Measurements from ENCODE around the gene KSR1. TPM values are rescaled to one million over a fixed set of nuclear protein-coding genes. Genes with fewer than 3 reads are reported as not detected.
"Not testable (repeated sequence)": the region's sequence is repeated elsewhere in the genome, so short reads cannot be mapped to it uniquely, and the experiment has no call there.

The KSR1 gene
- polyA plus RNA-seq, 4 donors: 34.9 to 88.9 (median 57.6) TPM

DNA sequence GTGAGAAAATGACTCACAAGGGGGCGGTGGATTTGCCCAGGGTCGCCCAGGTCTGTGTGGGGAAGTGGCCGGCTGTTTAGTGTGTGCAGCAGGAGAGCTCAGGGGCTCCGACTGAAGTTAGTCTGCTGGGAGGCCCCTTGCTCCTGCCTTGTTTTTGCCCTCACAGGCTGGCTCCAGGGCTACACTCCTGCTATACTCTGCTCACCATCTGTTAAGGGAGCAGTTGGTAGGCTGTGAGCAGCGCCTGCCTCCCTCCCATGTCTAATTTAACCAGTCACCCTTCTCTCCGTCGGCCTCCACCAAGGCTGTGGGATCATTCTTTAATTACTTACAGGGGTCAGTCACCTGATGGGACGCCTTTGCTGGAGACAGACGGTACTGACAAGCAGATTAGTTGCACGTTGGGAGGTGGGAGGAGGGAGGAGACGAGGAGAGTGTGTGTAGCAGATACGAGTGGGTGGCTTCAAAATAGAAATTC is 35.5 kb downstream of the KSR1 start:
- no peak for DNase-seq (ENCODE audit: low read depth in 4 of 4, low spot score in 2 of 4)

GRCh38 chr17:27492470-27492869 is 36.2 kb downstream of the KSR1 start:
- no peak for DNase-seq (ENCODE audit: low read depth in 4 of 4, low spot score in 2 of 4)

- DNase-seq (ENCODE audit: low read depth in 4 of 4, low spot score in 2 of 4): no peak
These were observed 36.8 kb downstream of the KSR1 start for GRCh38 chr17:27493088-27493487.

- DNase-seq (ENCODE audit: low read depth in 4 of 4, low spot score in 2 of 4): no peak
These were observed 38.2 kb downstream of the KSR1 start for GRCh38 chr17:27494192-27495091.

- no peak for DNase-seq (ENCODE audit: low read depth in 4 of 4, low spot score in 2 of 4)
These were observed 39.2 kb downstream of the KSR1 start for GRCh38 chr17:27495460-27495859.

DNA sequence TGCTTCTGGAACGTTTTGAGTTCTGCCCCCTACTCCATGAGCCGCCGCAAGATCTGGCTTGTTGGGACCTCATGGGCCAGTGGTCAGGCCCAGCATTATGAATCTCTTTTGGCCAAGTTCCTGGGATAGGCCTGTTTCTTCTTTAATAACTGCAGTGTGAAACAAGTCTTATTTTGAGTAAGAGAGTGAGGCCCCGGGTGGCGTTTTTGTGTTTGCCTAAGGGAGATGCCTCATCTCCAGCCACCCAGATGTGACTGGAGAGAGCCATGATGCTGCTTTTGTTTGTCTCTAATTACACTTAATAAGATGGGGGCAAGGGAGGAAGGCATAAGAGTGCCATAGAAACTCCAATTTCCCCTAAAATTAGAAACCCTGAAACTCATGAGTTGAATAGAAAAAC is 39.8 kb downstream of the KSR1 start:
- no peak for DNase-seq (ENCODE audit: low read depth in 4 of 4, low spot score in 2 of 4)

- DNase-seq (ENCODE audit: low read depth in 4 of 4, low spot score in 2 of 4): peak in 2 of 4 donors; percentile 69 to 79
These were observed 40.2 kb downstream of the KSR1 start for GRCh38 chr17:27496437-27496943.

GRCh38 chr17:27496971-27497370 is 40.7 kb downstream of the KSR1 start:
- no peak for DNase-seq (ENCODE audit: low read depth in 4 of 4, low spot score in 2 of 4)

- no peak for DNase-seq (ENCODE audit: low read depth in 4 of 4, low spot score in 2 of 4)
These were observed 41.4 kb downstream of the KSR1 start for GRCh38 chr17:27497696-27498095.

- DNase-seq (ENCODE audit: low read depth in 4 of 4, low spot score in 2 of 4): no peak
These were observed 42.5 kb downstream of the KSR1 start for GRCh38 chr17:27498615-27499309.

GRCh38 chr17:27499451-27500265 is 43.4 kb downstream of the KSR1 start:
- DNase-seq (ENCODE audit: low read depth in 4 of 4, low spot score in 2 of 4): no peak

- not testable (repeated sequence) for DNase-seq (ENCODE audit: low read depth in 4 of 4, low spot score in 2 of 4)
These were observed 45.1 kb downstream of the KSR1 start for GRCh38 chr17:27501338-27501737.

DNA sequence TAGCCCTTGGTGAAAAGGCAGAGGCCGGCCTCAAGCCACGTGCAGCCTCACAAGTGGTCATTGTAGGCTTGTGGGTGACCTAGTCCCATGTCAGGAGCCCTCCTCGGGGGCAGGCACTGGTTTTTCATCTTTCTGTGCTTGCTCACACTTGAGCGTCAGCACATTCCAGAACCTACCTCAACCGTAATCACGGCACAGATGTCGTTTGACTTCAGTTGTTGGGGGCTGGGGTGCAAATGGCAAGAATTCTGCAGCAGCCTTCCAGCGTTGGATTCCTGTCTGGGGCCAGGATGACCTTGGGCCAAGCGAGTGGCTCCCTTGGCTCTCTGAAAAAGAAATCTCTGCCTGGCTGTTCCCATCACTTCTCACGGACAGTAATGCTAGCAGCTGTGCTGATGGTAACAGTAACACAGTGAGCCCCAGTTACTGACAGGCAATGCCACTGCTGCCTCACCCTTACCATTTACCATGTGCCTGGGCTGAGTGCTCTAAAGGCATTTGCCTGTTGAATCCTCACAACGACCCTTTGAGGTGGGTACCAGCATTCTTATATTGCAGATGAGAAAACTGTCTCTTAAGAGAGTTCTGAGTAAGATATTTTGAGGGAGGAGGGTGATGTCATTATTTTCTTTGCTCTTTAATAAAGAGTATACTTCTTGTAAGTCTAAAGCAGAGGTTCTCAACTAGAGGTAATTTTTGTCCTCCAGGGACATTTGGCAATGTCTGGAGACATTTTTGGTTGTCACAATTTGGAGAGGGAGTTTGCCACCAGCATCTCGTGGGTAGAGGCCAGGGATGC is 46.5 kb downstream of the KSR1 start:
- DNase-seq (ENCODE audit: low read depth in 4 of 4, low spot score in 2 of 4): no peak

GRCh38 chr17:27503611-27504010 is 47.4 kb downstream of the KSR1 start:
- DNase-seq (ENCODE audit: low read depth in 4 of 4, low spot score in 2 of 4): no peak

DNA sequence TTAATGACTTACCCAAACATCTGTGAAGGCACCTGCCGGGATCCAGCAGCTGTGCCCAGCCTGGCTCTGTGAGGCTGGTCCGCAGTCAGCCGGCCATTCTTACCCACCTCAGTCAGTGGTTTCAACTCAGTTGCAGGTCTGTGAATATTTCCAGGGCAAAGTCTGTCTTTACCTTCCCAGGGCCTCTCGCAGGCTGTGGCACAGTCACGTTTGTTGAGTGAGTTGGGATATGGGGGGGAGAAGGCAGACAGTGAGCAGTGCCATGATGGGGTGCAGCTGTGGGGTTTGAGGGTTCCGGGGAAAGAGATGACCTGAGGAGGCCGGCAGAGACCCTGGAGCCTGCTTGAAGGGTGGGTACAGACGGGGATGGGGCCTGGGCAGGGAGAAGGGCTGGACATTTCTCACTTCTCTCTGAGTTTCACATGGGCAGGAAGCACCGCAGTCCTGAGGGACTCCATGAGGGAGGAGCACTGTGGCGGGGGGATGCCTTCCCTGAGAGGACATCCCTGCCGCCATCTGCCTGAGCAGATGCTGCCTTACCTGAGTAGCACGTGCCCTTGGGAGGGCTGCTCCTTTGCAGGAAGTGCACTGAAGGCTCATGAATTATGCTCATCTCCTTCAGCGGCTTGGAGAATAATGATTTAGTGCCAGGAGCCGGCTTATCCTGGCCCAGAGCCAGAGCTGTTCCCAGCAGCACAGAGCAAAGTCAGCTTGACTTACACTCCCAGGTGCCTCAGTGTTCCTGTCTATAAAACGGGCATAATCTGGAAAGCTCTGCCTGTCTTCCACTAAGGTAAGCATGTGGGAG is 48.1 kb downstream of the KSR1 start:
- DNase-seq (ENCODE audit: low read depth in 4 of 4, low spot score in 2 of 4): no peak

DNA sequence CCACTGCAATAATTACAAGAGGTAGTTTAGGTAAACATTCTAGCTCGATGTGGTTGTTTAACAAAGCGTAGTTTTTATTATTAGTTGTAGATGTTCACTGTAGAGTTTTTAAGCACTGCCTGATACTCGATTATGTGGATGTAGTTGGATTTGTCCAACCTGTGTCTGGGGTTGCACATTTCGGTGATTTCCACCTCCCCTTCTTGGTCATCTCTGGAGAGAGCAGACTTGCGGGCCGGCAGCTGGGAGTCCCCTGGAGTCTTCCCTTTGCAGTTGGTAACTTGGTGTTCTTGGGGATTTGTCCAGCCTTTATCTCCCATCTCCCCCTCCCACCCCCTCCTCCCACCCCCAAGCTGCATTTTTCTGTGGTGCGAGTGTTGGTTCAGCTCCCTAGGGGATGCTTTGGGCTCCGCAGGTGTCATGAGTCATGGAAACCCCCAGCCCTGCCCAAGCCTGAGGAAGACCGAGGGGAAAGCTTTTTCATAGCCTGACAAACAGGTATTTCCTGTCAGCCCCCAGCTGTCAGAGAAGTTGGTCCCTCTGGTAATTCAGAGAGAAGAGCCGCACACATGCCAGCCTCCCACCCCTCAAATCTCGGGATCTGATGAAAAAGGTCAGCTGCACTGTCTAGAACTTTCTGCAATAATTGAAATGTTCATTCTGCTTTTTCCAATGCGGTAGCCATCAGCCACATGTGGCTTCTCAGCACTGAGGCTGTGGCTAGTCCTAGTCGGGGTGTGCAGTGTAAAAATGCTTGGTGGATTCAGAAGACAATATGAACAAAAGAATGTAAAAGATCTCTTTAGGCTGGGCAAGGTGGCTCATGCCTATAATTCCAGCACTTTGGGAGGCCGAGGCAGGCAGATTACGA is 50.3 kb downstream of the KSR1 start:
- no peak for DNase-seq (ENCODE audit: low read depth in 4 of 4, low spot score in 2 of 4)

- no peak for DNase-seq (ENCODE audit: low read depth in 4 of 4, low spot score in 2 of 4)
These were observed 55.1 kb downstream of the KSR1 start for GRCh38 chr17:27511168-27511883.

Measured in left renal cortex interstitium (tissue), 4 donors.